Measurements from ENCODE around the gene FMNL2. TPM values are rescaled to one million over a fixed set of nuclear protein-coding genes. Genes with fewer than 3 reads are reported as not detected.
A peak's percentile ranks its signal among the peaks of the same experiment; 100 is the strongest.

The FMNL2 gene
- total RNA-seq, 1 donor from 2014 or later = 3.4 TPM

DNA sequence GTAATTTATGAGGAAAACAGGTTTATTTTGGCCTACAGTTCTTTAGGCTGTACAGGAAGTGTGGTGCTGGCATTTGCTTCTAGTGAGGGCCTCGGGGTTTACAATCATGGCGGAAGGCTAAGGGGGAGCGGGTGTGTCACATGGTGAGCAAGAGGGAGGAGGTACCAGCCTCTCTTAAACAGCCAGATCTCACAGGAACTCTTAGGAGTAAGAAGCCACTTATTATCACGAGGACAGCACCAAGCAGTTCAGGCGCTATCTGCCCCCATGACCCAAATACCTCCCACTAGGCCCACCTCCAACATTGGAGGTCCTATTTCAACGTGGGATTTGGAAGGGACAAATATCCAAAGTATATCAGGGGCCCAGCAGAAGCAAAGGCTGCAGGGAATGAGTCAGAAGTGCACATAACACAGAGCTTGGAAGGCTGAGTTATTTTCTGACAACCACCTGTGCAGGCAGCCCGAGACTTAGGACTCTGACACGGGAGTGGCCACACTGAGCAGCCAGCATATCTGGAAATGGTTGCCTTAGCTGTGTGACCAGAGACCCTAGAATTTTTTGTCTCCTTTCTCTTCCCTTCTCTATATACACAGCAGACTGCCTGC lies 211.4 kb downstream of the FMNL2 start:
- DNase-seq (ENCODE audit: low spot score) (no peak), ATAC-seq (no peak)

DNA sequence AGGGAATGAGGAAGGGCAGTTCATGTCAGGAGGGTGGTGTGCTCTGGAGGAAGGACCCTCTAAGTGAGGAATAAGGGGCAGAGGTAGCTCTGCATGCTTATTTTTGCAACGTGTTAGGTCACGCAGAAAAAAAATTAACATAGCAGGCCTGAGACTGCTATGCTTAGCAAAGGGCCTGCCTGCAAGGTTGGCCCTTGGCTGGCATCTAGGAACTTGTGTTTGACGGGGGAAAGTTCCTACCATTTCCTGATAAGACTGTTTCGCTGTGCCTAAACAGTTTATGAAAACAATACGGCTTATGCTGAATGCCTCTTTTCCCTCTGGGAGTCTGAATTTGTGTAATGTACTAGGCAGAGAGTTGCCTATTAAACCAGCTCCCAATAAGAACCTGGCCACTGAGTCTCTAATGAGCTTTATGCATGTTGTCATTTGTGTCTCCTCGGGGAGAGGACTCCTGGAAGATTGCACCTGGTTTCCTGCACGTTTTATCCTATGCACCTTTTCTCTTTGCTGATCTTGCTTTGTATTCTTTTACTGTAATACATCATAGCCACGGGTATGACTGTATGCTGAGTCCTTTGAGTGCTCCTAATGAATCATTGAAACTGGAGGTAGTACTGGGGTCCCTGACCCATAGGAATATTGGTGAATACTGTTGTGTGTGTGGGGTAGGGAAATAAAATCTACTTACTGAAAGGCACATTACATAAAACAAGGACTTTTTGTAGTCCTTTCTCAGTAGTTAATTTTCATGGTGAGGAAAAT lies 213.3 kb downstream of the FMNL2 start:
- ATAC-seq (no peak), DNase-seq (ENCODE audit: low spot score) (no peak)

DNA sequence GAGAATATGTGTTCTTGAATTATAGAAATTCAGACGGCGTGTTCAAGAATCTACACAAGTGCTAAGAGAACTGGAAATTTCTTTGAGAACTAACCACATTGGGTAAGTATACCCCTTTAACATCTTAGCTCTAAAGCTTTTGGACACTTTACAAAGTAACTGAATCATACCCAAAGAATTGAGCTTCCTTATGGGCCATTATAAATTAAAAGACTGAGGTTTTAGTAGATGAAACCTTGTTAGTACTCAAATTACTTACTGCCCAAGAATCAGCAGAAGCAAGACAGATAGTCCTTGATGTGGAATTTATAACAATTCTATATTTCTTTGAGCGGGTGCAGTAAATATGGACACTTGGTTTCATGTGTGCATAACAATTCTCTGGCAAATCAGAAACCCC lies 214.0 kb downstream of the FMNL2 start:
- no peak for ATAC-seq
- DNase-seq (ENCODE audit: low spot score) = no peak

DNA sequence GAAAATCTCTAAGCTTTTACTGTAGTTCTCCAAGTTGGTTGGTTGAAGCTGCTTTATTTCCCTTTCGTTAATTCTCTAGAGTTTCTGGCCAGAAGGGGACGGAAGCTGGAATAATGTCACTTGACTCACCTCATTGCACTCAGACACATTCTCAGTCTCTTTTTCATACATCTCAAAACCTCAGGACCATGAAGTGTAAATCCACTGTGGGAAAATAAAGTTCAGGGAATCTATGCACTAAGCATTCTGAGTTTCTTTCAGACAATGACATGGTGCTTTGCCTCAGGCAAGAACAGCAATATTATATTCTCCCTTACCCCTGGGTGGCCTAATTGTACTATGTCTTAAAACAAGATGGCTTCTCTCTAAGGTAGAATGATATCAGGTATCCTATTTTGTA lies 214.4 kb downstream of the FMNL2 start:
- DNase-seq (ENCODE audit: low spot score) = no peak

DNA sequence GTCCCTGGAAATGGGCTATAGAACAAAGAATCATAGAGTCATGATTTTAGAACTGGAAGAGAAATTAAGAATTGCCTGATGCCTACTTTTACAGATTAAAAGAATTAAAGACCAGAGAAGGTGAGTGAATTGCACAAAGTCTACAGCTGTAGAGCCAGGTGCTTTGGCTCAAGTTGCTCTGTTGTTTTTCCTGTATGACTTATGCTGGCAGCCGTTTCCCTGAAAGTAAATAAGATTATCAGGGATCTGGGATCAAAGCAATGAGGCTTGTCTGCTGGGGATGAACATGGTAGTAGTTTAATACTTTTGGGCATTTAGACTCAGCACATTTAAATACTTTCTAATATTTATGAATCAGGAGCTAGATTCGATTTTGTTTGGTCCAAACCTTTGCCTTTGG lies 215.4 kb downstream of the FMNL2 start:
- DNase-seq (ENCODE audit: low spot score) (no peak), ATAC-seq (peak; percentile 55)

More for the DNA sequence above, 214.4 kb downstream of the FMNL2 start:
- no peak for ATAC-seq

DNA sequence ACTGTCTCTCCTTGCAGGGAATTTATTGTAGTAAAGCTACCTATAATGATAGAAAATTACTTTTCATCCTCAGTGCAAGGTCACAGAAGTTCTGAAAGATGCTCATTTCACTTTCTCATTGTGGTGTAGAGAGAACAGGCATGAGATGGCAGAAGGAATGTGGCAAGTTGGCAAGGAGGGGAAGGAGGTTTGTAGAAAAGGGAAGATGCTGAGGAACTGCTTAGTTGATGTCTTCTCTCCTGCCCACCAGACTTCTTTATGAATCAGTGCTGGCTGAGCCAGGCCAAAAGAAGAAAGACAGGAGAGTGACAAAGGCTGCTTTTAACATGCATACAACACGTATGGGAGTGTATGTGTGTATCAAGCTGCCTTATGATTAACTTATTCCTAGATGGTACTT lies 217.9 kb downstream of the FMNL2 start:
- DNase-seq (ENCODE audit: low spot score) (no peak), ATAC-seq (no peak)

DNA sequence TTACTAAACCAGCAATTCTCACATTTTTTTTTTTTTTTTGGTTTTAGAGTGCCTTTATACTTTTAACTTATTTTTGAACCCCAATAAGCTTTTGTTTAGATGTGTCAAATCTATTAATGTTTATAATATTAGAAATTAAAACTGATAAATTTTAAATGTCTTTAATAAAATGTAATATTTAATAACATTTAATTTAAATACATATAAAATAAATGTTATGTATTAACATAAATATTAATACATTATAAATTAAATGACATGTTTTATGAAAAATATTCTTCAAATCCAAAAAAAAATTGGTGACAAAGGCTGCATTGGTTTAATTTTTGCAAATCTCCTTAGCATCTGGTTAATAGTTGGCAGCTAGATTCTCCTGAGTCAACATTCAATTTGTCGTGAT lies 218.5 kb downstream of the FMNL2 start:
- DNase-seq (ENCODE audit: low spot score) = no peak
- no peak for ATAC-seq

DNA sequence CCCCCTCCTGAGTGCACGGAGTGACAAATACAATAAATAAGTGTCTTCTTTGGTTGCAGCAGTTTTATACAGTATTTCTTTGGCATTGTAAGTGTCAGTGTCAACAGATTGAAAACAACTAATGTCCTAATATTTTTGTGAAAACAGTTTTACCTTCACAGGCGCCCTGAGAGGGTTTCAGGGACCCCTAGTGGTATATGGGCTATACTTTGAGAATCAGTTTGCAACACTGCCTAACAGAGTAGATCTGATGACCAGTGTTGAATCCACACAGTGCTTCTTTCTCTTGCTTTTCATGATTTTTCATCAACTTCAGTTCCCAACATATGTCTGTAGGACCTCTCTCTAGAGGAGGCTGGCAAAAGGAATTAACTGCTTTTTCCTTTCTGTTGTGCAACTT lies 220.1 kb downstream of the FMNL2 start:
- DNase-seq (ENCODE audit: low spot score) (no peak), ATAC-seq (no peak)

DNA sequence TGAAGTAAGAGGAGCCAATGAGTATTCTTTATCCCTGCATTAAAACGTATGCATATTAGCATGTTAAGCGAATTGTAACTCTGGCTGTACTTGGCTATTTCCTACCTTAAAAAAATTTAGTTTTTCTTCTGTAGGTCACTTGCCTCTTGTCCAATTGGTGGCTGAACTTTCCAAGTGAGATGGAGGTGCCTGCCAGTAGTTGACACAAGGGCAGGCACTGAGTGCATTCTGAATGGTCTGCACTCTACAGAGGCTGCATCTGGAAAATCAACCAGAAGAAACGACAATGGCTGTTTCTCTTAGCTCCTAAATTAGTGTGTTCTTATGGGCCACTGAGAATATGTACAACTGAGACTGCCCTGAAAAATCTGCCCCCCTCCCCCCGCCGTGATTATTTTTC lies 221.5 kb downstream of the FMNL2 start:
- DNase-seq (ENCODE audit: low spot score) = no peak
- no peak for ATAC-seq

DNA sequence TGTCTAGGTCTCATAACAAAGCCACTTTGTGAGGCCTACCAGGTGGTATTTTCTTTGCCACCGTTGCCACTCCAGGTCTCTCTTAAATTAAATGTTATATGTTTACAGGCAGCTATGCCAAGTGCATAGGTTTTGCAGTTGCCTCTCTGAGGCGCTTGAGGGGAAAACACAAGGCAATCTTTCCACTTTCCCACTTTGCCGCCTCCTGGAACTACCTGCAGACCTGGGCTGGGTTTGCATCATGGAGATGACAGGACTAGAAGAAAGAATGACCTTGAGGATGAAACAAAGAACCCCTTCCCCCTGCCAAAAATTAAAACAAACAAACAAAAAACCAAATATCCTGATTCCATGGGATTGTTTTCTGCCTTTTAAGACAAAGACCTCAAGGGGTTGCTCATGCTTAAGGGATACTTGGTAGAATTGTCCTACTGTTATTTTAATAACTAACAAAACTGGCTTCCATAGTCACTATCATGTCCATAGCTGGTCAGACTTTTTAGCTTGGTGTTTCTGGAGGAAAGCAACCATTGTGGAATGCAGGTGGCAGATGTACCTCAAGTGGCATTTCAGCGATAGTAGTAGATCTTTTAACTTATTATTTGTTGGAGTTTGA lies 222.4 kb downstream of the FMNL2 start:
- DNase-seq (ENCODE audit: low spot score) (no peak), ATAC-seq (no peak)

DNA sequence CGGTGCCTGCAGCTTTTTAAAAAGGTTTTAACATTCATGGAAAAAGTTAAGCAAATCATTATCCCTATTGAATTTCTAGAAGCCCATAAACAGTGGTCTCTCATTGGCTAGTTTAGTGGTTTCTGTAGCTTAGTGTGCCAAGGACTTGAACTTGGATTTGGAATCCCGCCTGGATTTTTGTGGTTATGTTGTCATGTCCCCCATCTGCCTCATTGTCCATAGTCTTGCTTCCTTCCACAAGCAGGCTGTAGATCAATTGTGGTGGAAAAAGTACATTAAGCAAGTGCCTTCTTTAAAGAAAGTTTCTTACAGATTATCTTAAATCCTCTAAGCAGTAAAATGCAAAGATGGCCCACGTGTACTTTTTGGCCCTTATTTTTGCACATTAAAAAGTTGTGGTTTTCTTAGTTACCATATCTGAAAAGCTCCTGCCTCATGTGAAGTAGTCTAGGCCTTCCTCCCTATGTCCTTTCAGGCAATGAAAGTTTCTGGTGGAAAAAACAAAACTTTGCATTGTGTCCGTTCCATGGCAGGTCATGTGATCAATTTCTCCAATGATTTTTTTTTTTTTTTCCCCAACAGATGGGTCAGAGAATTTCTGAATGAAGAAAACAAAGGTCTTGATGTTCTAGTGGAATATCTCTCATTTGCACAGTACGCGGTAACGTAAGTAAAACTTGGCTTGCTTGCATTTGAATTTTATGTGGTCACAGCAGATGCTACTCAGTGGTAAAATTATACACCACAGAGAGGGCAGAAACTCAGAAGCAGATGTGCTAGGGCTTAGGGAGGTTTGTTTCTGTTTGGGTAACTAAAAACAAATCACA lies 223.4 kb downstream of the FMNL2 start:
- DNase-seq (ENCODE audit: low spot score) (no peak), ATAC-seq (no peak)

DNA sequence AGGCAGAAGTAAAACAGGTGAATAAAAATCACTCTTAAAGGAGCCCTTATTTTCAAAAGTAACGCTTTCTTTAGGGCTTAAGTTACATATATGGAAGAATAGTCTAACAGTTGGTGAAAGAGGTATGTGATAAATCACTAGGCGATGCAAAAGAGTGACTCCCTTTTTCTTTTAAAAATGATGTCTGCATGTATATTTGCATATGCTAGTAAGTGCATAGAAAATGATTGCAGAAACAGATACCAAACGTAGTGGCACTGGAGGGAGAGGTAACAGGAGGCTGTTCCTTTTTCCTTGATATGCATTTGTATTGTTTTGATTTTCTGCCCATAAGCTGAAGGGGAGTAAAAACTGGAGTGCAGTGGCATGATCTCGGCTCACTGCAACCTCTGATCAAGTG lies 224.0 kb downstream of the FMNL2 start:
- ATAC-seq = no peak

DNA sequence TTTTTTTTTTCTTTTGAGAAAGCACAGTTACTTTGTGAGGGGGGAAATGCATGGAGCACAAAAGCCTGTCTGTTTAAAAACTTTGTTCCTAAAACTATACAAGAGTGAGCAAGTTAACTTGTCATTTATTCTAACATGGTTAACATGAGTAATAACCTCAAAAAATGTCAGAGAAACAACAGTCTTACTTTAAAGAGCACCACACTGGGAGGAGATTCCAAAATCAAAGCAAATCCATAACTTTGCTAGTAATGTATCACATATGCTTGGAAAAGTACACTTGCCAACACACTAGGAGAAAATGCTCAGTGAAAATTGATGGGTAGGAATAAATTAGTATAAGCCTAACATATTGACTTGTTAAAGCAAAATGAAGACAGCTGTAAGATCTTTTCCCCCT lies 225.2 kb downstream of the FMNL2 start:
- no peak for ATAC-seq
- no peak for DNase-seq (ENCODE audit: low spot score)

More for the DNA sequence above, 224.0 kb downstream of the FMNL2 start:
- no peak for DNase-seq (ENCODE audit: low spot score)

DNA sequence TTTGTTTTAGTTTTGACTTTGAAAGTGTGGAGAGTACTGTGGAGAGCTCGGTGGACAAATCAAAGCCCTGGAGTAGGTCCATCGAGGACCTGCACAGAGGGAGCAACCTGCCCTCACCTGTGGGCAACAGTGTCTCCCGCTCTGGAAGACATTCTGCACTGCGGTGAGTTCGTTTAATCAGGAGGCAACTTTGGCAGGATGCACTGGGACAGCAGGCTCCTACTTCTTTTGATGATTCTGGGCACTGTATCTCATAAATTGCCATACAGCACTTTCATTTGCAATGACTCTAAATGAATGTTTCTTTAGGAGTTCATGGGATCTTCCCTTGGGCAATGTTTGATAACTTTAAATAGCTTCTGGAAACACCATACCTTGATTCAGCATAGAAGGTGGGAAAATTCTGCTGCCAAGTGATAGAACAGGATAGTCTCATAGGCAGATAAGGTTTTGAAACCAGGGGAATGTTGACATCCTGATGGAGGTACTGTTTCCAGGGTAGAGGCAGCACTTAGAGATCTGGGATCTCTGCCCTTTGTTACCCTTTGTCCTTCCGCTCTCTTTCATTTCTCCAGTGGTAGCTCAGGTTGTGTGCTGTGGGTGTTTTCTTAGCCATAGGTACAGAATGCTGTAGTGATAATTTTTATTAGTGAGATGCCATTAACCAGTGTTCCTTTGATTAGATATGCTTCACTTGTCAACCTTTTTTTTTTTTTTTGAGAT lies 226.1 kb downstream of the FMNL2 start:
- DNase-seq (ENCODE audit: low spot score) = no peak
- ATAC-seq = no peak

DNA sequence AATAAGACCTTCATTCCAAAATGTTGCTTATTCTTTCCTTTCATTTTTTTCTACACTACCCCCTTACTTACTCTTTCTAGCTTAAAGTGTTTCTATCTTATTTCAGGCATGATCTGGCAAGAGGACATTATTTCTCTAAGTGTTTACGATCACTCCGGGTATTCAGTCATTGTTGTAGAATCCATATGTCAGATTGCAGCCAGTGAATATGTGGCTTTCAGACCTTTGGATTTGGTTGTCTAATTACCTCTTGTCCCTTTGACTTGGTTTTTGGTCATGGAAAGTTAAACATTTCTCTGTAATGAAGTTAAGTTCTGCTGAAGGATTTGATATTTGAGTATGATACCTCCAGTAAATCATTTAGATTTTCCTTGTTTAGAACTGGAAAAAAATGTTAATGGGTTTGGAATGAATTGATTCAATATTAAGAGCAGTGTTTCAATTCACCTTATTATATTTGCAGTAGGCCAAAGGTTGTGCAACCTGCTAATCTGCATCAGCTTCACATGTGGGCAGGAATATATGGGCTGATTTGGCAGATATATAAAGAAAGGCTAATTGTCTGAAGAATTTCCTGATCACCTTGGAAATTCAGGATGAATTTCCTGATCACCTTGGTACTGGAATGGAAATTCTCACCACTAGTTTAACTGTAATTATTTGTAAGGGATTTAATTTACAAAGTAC lies 227.4 kb downstream of the FMNL2 start:
- DNase-seq (ENCODE audit: low spot score) (no peak), ATAC-seq (no peak)

DNA sequence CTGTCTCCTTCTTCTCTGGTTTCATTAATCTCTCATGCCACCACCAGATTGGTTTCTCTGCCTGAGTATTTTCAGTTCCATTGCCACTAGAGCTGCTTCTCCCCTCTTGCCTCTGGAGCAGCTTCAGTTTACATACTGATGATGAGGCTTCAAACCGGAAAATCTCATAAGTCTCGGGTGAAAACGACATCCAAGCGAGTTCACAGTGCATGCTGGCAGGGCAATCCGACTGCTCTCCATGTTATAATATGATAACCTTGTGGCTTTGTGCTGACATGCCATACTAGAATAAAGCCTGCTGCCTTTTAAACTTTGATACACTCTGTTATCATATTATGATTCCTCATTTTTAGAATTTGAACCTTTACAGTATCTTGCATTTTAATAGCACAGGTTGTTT lies 228.8 kb downstream of the FMNL2 start:
- no peak for DNase-seq (ENCODE audit: low spot score)
- ATAC-seq = no peak

DNA sequence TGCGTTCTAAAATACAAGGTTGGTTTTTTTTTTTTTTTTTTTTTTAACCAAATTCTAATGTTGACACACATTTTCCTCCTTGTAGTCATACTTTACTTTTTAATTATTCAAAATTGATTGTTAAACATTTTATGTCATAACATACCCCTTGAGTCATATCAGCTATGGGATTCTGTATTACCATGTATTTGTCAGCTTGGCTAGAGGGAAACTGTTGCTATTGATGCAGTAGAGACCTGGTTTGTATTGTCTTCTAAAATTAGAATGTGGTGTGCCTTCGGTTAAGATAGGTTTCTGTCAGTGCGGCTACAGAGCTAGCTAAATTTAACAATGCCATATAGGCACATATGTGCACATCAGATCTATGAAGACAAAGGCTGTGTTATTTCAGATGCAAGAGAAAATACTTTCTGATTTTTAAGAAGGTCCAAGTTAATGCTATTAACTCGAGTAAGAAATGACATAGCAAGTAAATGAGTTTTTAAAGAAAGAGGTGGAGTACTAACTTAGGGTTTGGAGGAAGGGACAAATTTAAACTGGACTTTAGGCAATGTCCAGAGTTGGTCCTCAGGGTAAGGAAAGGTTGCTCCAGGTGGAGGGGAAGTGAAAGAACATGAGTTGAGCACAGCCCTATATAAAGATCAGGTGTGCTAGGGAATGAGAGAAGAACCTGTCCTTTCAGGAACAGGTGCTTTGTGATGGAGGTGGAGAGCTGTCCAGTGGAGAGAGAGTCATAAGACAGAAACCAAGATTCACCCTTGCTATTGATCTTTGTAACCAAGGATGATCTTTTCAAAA lies 230.0 kb downstream of the FMNL2 start:
- ATAC-seq (no peak), DNase-seq (ENCODE audit: low spot score) (no peak)

DNA sequence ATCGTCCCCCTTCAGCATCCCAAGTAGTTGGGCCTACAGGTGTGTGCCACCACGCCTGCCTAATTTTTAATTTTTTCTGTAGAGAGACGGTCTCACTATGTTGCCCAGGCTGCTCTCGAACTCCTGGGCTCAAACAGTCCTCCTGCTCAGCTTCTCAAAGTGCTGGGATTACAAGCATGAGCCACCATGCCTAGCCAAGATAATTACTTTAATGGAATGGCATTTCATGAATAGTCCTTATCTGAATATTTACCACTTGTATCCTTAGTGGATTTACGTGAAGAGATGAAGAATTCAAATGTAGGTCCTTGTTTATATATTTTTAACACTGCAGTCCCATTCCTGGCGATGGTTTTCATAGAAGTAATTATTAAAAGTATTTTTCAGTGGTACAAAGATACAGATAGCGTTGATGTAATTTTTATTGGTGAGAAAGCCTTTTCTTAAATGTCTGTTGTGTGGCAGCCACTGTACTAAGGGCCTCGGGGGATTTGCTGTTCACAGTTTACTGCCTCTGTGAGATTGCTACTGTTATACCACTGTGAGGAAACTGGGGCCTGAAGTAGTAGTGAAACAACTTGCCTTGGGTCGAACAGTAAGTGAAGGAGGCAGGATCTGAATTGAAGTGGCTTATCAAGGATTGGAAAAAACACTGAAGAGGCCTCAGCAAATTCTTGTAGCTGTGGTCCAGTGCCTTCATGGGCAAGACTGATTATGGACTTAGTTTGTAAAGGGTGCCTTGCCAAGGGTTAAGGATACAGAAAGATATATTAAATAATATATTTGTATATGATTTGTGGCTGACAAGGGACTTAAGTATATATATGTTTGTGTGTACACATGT lies 231.1 kb downstream of the FMNL2 start:
- DNase-seq (ENCODE audit: low spot score) (no peak), ATAC-seq (no peak)

DNA sequence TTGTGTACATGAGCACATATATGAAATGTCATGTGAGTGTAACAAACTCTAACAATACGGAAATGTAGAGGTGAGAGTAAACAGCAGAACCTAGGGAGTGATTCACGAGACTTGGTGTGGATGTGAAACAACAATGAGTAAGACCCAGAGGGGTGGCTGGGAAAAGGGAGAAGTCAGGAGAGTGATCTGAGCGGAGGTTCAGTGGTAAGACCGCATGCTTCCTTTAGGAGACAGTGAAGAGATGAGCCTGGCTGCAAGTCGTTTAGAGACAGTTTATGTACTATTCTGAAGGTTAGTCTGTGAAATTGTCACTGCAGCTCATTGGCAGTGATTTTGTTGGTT lies 231.7 kb downstream of the FMNL2 start:
- no peak for DNase-seq (ENCODE audit: low spot score)
- ATAC-seq = peak; percentile 17

Data from left lobe of liver (tissue), 2 donors.